Pancreas (tissue), 10 donors: Measurements from ENCODE around the gene OPN4. TPM values are rescaled to one million over a fixed set of nuclear protein-coding genes. Genes with fewer than 3 reads are reported as not detected.

Experiments used
- ATAC-seq, 4 donors: fragments of 200-7000 bp; cut with Tn5 transposase; one replicate each; pipeline versions ENCODE4 v1.8.0 to v1.9.1; 2020; ENCODE audit warnings: mild to moderate bottlenecking in 4 of 4, moderate library complexity in 4 of 4
- DNase-seq, 6 donors: peaks; one replicate each; pipeline ENCODE4 v3.0.0-alpha.2; 2020
- FAIRE-seq: peaks from 2 replicates; lab custom pipeline; 2012; peaks lifted over from hg19 to GRCh38; lab: Jason Lieb, UNC
- H3K27ac ChIP-seq, 4 donors: fragments of 200-600 bp; sonication (generic); 1 replicate in 3 of 4; 2 replicates in 1 of 4; pipeline versions ENCODE4 v1.5.0 to v1.8.0; 2020
- H3K27me3 ChIP-seq, 4 donors: fragments of 200-600 bp; one replicate each; pipeline ENCODE4 v1.8.0; 2021
- H3K36me3 ChIP-seq, 3 donors: fragments of 200-600 bp; sonication (generic) in 1 of 3; one replicate each; pipeline versions ENCODE4 v1.5.0 to v1.8.0; 2020 to 2021
- H3K4me1 ChIP-seq, 3 donors: fragments of 200-600 bp; one replicate each; pipeline ENCODE4 v1.8.0; 2021
- H3K4me3 ChIP-seq, 4 donors: fragments of 200-600 bp; sonication (generic) in 2 of 4; one replicate each; pipeline versions ENCODE4 v1.5.0 to v1.8.0; 2020 to 2021
- H3K9me3 ChIP-seq, 4 donors: fragments of 200-600 bp; one replicate each; pipeline ENCODE4 v1.8.0; 2021
- WGBS, 2 donors: extraction: QIAGEN DNeasy Blood & Tissue Kit; methylation state at CpG; one replicate each; pipeline ENCODE4 v1.1.7; 2013; 5-methylcytosine and 5-hydroxymethylcytosine counted together
- intact Hi-C, 3 donors: fragments of 100-400 bp; cut with DNase I; formaldehyde crosslinking; loops; one replicate each; pipeline versions ENCODE4 v1.11.1 to v1.14.2; 2022
- polyA plus RNA-seq, 2 donors: library from polyadenylated mRNA; stranded (reverse); fragments of 200-250 nt; gene quantifications; one replicate each; pipeline ENCODE4 v1.2.3, GENCODE V29; 2013
- total RNA-seq, 6 donors: library from RNA; stranded (reverse); fragmentation: NEBNext Ultra II Directional in 4 of 6; extraction: Animal tissue kit (Norgen Biotek cat#: 25700) in 4 of 6; gene quantifications; one replicate each; pipeline versions ENCODE4 v1.2.1 to v1.2.4, GENCODE V29; 2021 to 2023
- TF ChIP-seq, protein P1 (sequence below), 4 donors: fragments of 200-600 bp; sonication (generic) in 3 of 4; IDR thresholded peaks; one replicate each; pipeline versions ENCODE4 v1.5.0 to v1.8.0; 2021; ENCODE audit warnings: antibody characterized with exemption in 4 of 4
- donor health status: healthy with polysubstance abuse.
- donor health status: DM: no; HTN: no; CAD: no; lungs with moderate emphysema.
- donor health status: DM: no; HTN: no; CAD: no.
- donor health status: control.
- donor health status: control.
- donor health status: Bipolar disorder and iron deficiency.
- donor health status: DM: yes; HTN: yes; CAD: no.
- donor health status: DM: no; HTN: no; CAD: no.
- donor health status: DM: no; HTN: no; CAD: no.
- donor health status: DM: yes; HTN: yes; CAD: no.

Gene OPN4
- total and polyA plus RNA-seq, 8 donors: not detected

- 94% methylated on average over 8 of the region's 8 CpGs for WGBS, 2 donors
- no peak for ATAC-seq
These were observed 48.8 kb downstream of the OPN4 start for GRCh38 chr10:86703176-86703575.

DNA sequence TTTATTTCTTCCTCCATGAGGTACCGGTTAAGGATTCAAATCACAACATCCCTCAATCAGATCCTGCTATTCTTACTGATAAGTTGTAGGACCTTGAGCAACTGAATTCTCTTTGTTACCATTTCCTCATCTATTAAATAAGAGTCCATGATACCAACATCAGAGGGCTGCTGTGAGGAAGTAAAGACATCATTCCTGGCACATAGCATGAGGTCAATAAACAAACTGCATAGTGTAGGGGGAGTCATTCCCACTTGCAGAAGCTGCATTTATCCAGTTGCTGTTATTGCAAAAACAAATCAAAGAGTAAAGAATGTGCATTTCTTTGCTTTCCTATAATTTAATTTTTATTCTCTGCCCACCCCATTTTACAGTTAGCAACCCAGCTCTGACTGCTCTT, 50.8 kb downstream of the OPN4 start:
- Histone ChIP-seq H3K27ac (no peak overlapping the region), H3K36me3 (no peaks in the 10 kb centered on the region), H3K4me1 (no peaks in the 10 kb centered on the region), H3K9me3 (no peaks in the 10 kb centered on the region), H3K4me3 (no peak overlapping the region), H3K27me3 (no peaks in the 10 kb centered on the region)
- TF ChIP-seq, protein P1, sequence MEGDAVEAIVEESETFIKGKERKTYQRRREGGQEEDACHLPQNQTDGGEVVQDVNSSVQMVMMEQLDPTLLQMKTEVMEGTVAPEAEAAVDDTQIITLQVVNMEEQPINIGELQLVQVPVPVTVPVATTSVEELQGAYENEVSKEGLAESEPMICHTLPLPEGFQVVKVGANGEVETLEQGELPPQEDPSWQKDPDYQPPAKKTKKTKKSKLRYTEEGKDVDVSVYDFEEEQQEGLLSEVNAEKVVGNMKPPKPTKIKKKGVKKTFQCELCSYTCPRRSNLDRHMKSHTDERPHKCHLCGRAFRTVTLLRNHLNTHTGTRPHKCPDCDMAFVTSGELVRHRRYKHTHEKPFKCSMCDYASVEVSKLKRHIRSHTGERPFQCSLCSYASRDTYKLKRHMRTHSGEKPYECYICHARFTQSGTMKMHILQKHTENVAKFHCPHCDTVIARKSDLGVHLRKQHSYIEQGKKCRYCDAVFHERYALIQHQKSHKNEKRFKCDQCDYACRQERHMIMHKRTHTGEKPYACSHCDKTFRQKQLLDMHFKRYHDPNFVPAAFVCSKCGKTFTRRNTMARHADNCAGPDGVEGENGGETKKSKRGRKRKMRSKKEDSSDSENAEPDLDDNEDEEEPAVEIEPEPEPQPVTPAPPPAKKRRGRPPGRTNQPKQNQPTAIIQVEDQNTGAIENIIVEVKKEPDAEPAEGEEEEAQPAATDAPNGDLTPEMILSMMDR (IDR thresholded peaks at IDR 0.05): no peak
- intact Hi-C loops: loop anchor here in 1 of 3 donors (5.0 kb wide), 1 partner anchor 192 kb away; no protein-coding TSS in a partner anchor
- FAIRE-seq (no peak), ATAC-seq (no peak), DNase-seq (no peak)
- 97 to 98% methylated on average over 1 of the region's 1 CpG for whole genome bisulfite sequencing, 2 donors

More at GRCh38 chr10:86703176-86703575, 48.8 kb downstream of the OPN4 start:
- intact Hi-C loops: no loop called here
- no peaks in the 10 kb centered on the region for H3K27me3 ChIP-seq
- TF ChIP-seq, protein P1 (IDR thresholded peaks at IDR 0.05): no peak
- H3K4me1 ChIP-seq: no peaks in the 10 kb centered on the region
- H3K9me3 ChIP-seq: no peaks in the 10 kb centered on the region
- no peak overlapping the region for H3K4me3 ChIP-seq
- FAIRE-seq (no peak), DNase-seq (peak in 1 of 6 donors; percentile 27)
- no peaks in the 10 kb centered on the region for H3K36me3 ChIP-seq
- H3K27ac ChIP-seq: no peak overlapping the region

- no peaks in the 10 kb centered on the region for H3K9me3 ChIP-seq
- H3K4me1 ChIP-seq: no peaks in the 10 kb centered on the region
- TF ChIP-seq, protein P1 (IDR thresholded peaks at IDR 0.05): no peak
- H3K4me3 ChIP-seq: no peak overlapping the region
- FAIRE-seq: no peak
- H3K27ac ChIP-seq: no peak overlapping the region
- DNase-seq: no peak
- no peaks in the 10 kb centered on the region for H3K36me3 ChIP-seq
- no peaks in the 10 kb centered on the region for H3K27me3 ChIP-seq
- ATAC-seq: no peak
- intact Hi-C loops: loop anchor here in 1 of 3 donors (5.0 kb wide), 1 partner anchor 191 kb away; no protein-coding TSS in a partner anchor
- WGBS, 2 donors: 93 to 100% methylated on average over 2 of the region's 2 CpGs
These were observed 51.6 kb downstream of the OPN4 start for GRCh38 chr10:86705905-86706304.

GRCh38 chr10:86706401-86706841, 52.1 kb downstream of the OPN4 start:
- no peak for FAIRE-seq
- Histone ChIP-seq H3K36me3 (no peaks in the 10 kb centered on the region), H3K27ac (no peak overlapping the region), H3K9me3 (no peaks in the 10 kb centered on the region), H3K27me3 (no peaks in the 10 kb centered on the region), H3K4me1 (no peaks in the 10 kb centered on the region), H3K4me3 (no peak overlapping the region)
- ATAC-seq: no peak
- peak in 2 of 6 donors; percentile 26 to 70 for DNase-seq
- intact Hi-C loops: loop anchor here in 1 of 3 donors (5.0 kb wide), 1 partner anchor 191 kb away; no protein-coding TSS in a partner anchor
- WGBS, 2 donors: 83 to 87% methylated on average over 12 of the region's 12 CpGs
- TF ChIP-seq, protein P1 (IDR thresholded peaks at IDR 0.05): no peak

GRCh38 chr10:86706977-86707376, 52.6 kb downstream of the OPN4 start:
- Histone ChIP-seq H3K4me1 (no peaks in the 10 kb centered on the region), H3K27ac (no peak overlapping the region), H3K27me3 (no peaks in the 10 kb centered on the region), H3K4me3 (no peak overlapping the region), H3K9me3 (no peaks in the 10 kb centered on the region), H3K36me3 (no peaks in the 10 kb centered on the region)
- 80 to 88% methylated on average over 1 of the region's 1 CpG for WGBS, 2 donors
- DNase-seq (no peak), FAIRE-seq (no peak), ATAC-seq (no peak)
- TF ChIP-seq, protein P1 (IDR thresholded peaks at IDR 0.05): no peak
- intact Hi-C loops: loop anchor here in 1 of 3 donors (5.0 kb wide), 1 partner anchor 190 kb away; no protein-coding TSS in a partner anchor
